ENCODE measurements around the gene EEPD1.

DNA sequence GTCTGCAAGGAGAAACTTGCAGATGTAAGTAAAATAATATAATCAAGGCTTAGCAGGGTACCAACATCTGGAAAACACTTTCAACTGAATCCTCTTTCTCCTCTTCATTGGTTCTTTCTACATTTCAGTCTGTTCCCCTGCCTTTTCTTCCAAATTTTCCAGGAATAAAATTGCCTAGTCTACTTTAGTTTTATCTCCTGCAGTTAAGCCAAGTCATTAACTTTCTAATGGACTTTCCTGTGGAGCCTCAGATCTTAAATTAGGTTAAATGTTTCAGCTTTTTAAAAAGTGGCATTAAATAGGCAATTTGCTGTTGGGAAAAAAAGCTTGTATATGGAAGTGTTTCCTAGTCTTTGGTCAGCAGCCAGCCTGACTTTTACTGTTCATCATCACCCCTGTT, 70.8 kb downstream of the EEPD1 start:
- TF ChIP-seq, protein P1, sequence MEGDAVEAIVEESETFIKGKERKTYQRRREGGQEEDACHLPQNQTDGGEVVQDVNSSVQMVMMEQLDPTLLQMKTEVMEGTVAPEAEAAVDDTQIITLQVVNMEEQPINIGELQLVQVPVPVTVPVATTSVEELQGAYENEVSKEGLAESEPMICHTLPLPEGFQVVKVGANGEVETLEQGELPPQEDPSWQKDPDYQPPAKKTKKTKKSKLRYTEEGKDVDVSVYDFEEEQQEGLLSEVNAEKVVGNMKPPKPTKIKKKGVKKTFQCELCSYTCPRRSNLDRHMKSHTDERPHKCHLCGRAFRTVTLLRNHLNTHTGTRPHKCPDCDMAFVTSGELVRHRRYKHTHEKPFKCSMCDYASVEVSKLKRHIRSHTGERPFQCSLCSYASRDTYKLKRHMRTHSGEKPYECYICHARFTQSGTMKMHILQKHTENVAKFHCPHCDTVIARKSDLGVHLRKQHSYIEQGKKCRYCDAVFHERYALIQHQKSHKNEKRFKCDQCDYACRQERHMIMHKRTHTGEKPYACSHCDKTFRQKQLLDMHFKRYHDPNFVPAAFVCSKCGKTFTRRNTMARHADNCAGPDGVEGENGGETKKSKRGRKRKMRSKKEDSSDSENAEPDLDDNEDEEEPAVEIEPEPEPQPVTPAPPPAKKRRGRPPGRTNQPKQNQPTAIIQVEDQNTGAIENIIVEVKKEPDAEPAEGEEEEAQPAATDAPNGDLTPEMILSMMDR (IDR thresholded peaks at IDR 0.05), result no peak
- TF ChIP-seq POLR2AphosphoS5 (IDR thresholded peaks at IDR 0.05; ENCODE audit: low read depth, low read length), result no peak
- TF ChIP-seq, protein P2, sequence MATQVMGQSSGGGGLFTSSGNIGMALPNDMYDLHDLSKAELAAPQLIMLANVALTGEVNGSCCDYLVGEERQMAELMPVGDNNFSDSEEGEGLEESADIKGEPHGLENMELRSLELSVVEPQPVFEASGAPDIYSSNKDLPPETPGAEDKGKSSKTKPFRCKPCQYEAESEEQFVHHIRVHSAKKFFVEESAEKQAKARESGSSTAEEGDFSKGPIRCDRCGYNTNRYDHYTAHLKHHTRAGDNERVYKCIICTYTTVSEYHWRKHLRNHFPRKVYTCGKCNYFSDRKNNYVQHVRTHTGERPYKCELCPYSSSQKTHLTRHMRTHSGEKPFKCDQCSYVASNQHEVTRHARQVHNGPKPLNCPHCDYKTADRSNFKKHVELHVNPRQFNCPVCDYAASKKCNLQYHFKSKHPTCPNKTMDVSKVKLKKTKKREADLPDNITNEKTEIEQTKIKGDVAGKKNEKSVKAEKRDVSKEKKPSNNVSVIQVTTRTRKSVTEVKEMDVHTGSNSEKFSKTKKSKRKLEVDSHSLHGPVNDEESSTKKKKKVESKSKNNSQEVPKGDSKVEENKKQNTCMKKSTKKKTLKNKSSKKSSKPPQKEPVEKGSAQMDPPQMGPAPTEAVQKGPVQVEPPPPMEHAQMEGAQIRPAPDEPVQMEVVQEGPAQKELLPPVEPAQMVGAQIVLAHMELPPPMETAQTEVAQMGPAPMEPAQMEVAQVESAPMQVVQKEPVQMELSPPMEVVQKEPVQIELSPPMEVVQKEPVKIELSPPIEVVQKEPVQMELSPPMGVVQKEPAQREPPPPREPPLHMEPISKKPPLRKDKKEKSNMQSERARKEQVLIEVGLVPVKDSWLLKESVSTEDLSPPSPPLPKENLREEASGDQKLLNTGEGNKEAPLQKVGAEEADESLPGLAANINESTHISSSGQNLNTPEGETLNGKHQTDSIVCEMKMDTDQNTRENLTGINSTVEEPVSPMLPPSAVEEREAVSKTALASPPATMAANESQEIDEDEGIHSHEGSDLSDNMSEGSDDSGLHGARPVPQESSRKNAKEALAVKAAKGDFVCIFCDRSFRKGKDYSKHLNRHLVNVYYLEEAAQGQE (IDR thresholded peaks at IDR 0.05; ENCODE audit: insufficient read depth in 1 of 2, low read depth in 2 of 2, low read length in 1 of 2), result no peak
- TF ChIP-seq SIN3A (IDR thresholded peaks at IDR 0.05; ENCODE audit: borderline replicate concordance, insufficient read depth, low read depth, low read length), result no peak

Measured in Panc1 (cell line).